G401 (cell line): ENCODE results near the gene HOXC5. TPM values are rescaled to one million over a fixed set of nuclear protein-coding genes. Genes with fewer than 3 reads are reported as not detected.
A peak's percentile ranks its signal among the peaks of the same experiment; 100 is the strongest.

Experiments
- DNase-seq: peaks from one replicate; pipeline ENCODE4 v3.0.0-alpha.2; 2015; ENCODE audit warnings: low spot score
- in situ Hi-C: cut with HindIII; loops from 2 replicates; pipeline ENCODE4 v1.10.0; 2016; ENCODE audit warnings: low sequenced_read_pairs, mixed read lengths
- total RNA-seq: library from RNA; depleted of rRNA; stranded (reverse); fragments of >200 nt; shearing (Covaris generic); gene quantifications from 2 replicates; pipeline ENCODE4 v1.2.3, GENCODE V29; 2014

Gene HOXC5
- total RNA-seq, 1 experiment from 2014 or later, result not detected

DNA sequence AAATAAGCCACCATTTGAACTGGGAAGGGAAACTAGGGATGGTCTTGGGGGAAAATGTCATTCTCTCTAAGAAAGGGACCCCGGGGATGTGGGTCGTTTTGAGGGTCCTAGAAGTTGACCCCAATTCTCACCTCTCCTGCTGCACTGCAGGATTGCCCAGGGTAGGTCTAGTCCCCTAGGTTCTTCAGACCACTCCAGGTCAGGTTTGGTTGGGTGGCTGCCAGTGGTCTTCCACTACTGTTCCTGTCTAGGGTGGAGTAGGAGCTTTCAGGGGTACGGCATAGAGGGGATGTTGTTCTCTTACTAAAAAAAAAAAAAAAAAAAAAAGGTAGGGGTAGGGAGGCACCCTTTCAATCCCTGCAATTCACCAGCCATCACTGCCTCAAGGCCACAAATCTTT lies 16.8 kb upstream of the HOXC5 start:
- DNase-seq, result no peak
- in situ Hi-C loops, result loop anchor here (25.0 kb wide), 1 partner anchor 171 kb away; the partner anchor contains the start of gene SMUG1

DNA sequence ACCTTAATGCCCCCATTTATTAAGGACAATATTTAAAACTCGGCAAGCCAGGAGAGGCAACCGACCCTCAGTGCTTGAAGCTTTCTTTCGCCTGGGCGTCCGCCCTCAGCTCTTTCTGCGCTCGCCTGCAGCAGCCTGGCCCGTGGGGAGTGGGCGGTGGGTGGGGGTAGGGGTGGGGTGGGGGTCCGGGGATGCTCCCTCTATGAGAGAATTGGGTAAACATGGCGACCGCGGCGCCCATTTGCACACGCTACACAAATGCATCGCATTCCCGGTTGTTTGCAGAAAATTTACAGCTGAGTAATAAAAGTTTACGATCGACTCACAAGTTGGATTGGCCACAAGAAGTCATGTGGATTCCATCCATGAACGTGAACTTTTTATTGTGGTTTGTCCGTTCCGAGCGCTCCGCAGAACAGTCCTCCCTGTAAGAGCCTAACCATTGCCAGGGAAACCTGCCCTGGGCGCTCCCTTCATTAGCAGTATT lies 16.3 kb upstream of the HOXC5 start:
- peak; percentile 57 for DNase-seq
- in situ Hi-C loops, result loop anchor here (25.0 kb wide), 1 partner anchor 171 kb away; the partner anchor contains the start of gene SMUG1

DNA sequence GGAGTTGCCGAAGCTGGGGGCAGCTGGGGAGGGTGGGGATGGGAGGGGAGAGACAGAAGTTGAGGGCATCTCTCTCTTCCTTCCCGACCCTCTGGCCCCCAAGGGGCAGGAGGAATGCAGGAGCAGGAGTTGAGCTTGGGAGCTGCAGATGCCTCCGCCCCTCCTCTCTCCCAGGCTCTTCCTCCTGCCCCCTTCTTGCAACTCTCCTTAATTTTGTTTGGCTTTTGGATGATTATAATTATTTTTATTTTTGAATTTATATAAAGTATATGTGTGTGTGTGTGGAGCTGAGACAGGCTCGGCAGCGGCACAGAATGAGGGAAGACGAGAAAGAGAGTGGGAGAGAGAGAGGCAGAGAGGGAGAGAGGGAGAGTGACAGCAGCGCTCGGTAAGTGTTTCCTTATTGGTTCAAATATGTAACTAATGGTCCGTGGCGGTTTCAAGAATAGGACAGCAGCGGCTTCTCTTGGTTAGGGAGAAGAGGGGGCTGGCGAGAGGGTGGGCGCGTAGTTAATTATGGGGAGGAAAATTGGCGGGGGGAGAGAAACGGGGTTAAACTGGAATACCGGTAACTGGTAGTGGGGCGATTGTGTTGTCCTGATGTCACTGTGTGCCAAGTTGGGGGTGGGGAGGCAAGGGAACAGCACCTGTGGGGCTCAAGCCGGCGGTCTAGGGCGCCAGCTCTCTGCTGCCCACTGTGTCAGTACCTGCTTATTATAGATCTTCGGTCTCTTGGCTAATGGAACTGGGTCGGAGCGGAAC lies 15.6 kb upstream of the HOXC5 start:
- DNase-seq, result peak; percentile 52
- in situ Hi-C loops, result loop anchor here (25.0 kb wide), 1 partner anchor 170 kb away; the partner anchor contains the start of gene SMUG1

DNA sequence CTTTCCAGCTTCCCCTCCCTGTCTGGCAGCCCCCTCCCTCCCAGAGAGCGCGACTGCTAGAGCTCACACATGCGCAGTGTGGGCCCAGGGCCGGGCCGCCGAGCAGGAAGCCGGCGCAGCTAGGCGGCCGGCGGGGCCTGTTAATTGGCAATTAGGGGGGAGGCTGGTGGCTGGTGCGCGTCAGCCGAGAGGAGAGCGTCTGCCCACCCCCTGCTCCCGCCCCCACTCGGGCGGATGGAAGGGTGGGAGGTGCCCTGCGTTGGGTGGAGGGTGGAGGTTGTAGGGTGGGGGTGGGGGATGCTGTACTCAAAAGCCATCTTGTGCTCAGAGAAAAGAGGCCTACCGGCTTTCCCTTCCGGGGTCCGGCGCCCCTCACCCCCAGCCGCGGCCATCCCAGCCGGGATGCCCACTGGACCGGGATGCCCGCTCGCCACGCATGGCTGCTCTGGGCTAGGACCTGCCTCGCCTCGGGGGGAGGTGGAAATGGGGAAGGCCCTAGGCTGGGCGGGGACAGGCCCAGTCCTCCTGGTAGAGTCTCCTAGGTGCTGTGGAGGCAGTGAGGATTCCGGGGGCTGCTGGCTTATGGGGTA lies 14.9 kb upstream of the HOXC5 start:
- in situ Hi-C loops, result loop anchor here (25.0 kb wide), 1 partner anchor 169 kb away; the partner anchor contains the start of gene SMUG1

DNA sequence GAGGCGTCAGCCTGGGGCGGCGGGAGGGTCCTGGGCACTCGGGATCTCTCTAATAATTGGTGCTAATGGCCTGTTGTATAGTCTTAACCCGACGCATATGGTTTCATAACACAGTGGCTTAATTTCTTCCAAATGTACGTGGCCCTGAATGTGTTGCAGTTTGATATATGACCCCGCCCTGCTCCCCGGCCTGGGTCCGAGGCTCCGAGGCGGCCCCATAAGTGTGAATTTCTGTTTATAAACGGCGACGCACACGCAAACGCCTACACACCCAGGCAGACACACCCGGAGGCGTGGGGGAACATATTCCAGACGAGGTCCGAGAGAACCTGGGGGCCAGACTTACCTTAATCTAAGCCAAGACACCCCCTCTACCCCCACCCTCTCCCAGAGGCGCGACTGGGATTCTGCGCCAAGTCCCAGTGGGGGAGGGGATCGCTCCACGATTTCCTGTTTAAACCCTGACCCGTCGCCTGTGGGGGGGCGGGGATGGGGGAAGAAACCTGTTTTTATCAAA lies 14.3 kb upstream of the HOXC5 start:
- no peak for DNase-seq
- in situ Hi-C loops, result loop anchor here (25.0 kb wide), 1 partner anchor 169 kb away; the partner anchor contains the start of gene SMUG1

More for the DNA sequence above, 14.9 kb upstream of the HOXC5 start:
- DNase-seq, result peak; percentile 76

DNA sequence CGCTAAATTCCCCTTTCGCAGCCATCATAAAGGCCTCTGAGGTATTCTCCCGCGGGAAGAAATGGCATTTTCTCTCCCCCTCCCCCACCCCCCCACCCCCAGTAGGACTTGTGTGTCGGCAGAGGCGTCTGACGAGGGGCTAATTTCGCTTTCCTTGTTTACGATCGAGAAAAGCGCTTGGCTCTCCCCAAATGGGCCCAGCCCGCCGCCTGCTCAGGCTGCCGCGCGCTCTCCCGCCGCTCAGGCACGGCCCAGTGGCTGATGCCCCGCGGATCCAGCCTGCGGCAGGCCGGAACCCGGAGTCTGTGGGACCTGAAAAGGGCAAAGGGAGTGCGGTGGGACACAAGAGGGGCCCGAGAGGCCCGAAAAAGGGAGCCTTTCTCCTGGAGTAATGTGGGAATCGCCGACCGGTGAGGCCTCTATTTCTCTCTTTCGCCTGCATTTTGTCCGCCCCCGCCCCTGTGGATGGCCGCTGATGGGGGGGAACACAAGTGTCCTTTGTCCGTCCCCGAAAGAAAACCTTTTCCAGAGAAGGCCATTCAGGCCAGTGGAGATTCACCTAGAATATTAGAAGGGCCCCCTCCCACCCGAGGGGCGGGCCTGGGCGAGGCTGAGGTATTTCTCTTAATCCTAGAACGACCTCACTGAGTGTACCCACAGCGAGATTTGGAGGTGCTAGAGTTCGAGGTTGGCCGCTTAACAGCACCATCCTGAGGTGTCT lies 13.6 kb upstream of the HOXC5 start:
- no peak for DNase-seq
- in situ Hi-C loops, result loop anchor here (25.0 kb wide), 1 partner anchor 168 kb away; the partner anchor contains the start of gene SMUG1

DNA sequence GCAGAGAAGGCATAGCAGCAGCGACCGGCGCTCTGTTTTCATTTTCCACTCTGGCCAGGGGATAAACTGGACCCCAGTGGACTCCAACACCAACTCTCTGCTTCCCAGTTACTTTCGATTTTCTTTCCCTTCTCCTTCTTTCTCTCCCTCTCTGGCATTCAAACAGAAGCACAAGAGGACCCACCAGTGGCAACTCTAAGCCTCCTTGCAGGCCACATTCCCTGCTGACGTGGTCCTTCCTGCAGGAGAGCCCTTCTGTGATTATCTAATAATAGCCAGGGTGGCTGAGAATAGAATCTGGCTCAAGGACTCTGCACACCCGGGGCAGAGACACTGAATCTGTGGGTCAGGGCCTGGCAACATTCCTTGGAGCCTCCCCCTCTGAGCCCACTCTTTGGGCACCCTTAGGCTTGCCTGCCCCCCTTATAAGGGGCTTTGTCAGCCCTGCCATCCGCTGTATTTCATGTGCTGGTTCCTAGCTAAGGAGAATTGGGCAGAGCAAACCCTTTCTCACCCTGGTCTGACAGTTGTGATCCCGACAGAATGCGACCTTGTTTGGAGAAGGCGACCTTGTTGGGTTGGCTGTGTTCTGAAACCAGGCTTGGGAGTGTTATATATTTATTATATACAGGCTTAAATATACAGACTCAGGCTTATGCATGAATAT lies 12.8 kb upstream of the HOXC5 start:
- no peak for DNase-seq
- in situ Hi-C loops, result loop anchor here (25.0 kb wide), 1 partner anchor 167 kb away; the partner anchor contains the start of gene SMUG1

DNA sequence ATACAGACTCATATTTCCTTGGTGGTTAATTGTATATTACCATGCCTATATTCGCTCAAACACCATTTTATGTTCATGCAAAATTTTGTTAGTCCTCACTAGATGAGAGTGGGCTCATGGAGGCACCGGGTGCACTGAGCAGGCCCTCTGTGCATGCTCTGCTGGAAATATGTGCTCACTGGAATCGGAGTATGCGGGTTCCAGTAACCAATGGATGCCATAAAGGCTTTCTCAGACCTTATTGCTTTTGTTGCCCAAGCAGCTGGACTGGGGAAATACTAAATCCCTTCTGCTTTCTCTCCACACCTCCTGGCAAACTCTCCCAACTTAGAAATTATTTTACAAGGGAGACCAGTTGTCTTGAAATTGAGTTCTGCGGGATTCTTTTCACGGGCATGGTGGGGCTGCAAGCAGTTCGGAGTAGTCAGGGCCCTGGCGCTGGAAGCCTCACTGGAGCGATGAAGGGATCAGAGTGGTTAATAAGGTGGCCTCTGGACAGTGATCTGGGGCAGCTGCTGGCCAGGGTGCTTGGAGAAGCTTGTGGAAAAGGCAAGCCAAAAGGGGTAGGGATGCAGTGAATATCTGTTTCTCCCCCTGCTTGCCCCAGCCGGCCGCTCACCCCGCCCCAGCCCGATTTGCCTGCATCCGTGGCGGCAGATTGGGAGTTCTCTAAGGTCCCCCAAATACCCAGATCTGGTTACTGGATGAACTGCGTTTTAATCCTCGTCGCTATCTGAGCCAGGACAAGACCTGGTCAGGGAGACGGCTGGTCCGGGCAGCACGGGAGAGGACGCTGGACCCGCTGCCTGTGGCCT lies 12.1 kb upstream of the HOXC5 start:
- no peak for DNase-seq
- in situ Hi-C loops, result loop anchor here (25.0 kb wide), 1 partner anchor 167 kb away; the partner anchor contains the start of gene SMUG1

DNA sequence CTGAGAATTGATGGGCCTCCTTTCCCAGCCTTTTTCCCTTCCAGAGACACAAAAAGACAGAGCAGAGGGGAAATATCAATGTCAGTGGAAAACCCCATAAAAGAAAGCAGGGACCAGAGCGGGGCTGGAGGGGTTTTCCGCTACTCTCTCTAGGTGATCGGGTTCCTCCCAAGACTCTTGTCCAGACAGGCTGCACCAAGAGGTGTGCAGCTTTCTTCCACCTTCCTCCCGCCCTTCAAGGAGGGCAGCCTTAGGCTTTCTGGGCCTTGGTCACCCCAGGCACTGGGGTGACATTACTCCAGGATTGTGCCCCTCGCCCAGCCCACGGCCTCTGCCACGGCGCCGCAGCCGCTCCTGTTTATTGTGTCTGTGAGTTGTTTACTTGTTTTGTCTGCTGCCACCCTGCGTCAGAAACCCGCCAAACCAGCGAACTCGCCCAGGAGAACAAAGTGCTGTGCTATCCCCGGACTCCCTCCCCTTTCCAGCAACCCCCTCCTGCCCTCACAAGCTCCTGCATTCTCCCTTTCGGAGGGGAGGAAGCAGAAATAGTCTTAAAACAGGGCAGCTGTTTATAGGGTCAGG lies 11.3 kb upstream of the HOXC5 start:
- in situ Hi-C loops, result loop anchor here (25.0 kb wide), 1 partner anchor 166 kb away; the partner anchor contains the start of gene SMUG1
- DNase-seq, result no peak

DNA sequence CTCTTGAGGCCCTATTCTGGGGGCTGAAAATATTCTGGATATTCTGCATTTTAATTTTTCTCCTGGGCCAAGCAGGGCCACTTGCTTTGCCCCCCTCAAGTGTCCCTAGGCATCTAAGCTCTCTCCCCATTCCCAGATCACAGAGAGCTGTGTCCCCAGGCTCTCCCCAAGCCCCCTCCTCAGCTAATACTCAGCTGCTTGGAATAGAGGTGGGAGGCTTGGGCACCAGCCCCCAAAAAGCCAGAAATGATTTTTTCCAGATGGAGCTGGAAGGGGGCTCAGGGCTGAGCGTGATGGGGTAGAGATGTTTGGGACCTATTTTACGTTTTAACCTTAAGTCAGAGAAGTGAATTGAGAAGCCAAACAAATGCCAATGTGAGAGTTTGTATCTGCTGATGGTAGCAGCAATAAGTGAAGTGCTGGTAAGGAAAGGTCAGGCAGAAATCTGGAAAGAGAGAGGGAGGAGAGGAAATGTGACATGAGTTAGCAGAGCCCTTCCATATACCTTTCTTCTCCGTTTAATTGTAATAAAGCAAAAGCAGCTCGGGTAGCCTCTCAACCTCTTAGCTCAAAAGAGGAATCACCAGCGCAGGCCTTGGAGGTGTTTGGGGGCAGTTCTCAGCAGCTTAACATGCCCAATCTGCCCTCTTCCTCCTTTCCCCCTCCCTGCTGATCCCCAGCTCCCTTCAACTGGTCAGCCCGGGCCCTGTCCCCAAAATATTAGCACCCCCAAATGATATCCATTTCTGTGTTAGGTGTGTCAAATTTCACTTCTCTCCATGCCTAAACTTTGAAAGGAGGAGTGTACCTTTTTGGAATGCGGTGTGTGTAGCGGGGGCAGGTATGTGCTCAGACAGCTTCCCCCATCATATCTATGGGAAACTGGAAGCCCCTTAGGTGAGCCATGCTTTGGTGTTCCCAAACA lies 9.6 kb upstream of the HOXC5 start:
- DNase-seq, result no peak
- in situ Hi-C loops, result loop anchor here (25.0 kb wide), 1 partner anchor 164 kb away; the partner anchor contains the start of gene SMUG1

DNA sequence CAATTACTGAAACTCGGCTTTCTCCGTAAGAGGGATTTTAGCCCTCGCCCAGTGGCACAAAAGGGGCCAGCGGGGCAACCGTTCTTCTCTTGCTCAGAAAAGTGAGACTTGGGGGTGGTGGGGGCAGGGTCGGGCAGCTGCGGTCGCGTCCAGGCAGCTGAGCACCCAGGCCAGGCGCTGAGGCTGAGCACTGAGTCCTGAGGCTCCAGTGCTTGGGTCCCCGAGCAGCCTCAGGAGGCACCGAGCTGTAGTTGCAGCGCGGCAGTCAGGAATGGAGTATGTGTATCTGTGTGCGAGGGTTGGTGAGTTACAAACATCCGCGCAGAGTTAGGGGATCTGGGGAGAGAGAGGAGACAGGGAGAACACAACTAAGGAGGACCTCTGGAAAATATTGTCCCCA lies 8.7 kb upstream of the HOXC5 start:
- DNase-seq, result no peak
- in situ Hi-C loops, result loop anchor here (25.0 kb wide), 1 partner anchor 163 kb away; the partner anchor contains the start of gene SMUG1

DNA sequence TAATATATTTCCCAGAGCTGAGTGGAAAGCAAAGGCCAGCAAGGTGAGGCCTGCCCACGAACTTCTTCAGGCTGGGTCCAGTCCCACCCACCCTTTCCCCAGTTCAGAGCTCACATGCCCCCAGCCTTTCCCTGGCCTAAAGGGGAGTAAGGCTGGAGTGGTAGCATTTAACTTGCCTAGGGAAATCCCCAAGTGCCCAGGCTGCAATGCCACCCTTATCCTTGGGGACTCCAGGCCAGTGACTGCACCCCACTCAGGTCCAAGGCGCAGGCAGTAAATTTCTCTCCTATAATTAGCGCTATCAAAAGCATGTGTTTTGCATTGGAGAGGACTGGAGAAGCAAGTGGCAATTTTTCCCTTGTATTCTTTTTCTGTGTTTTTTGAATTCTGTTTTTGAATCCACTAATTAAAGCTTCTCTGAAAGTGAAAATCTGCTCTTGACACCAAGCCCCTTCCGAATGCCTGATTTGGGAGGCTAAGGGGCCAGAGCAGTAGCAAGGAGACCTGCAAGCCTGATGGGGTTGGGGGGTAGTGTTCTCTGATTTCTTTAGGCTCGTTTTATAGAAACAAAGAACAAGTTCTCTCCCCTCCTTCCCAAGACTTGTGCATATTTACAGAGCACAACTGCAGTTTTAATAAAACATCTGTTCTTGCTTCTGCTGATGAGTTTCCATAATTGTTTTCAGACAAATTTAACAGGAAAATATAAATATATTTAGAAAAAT lies 8.1 kb upstream of the HOXC5 start:
- DNase-seq, result no peak
- in situ Hi-C loops, result loop anchor here (25.0 kb wide), 1 partner anchor 163 kb away; the partner anchor contains the start of gene SMUG1

DNA sequence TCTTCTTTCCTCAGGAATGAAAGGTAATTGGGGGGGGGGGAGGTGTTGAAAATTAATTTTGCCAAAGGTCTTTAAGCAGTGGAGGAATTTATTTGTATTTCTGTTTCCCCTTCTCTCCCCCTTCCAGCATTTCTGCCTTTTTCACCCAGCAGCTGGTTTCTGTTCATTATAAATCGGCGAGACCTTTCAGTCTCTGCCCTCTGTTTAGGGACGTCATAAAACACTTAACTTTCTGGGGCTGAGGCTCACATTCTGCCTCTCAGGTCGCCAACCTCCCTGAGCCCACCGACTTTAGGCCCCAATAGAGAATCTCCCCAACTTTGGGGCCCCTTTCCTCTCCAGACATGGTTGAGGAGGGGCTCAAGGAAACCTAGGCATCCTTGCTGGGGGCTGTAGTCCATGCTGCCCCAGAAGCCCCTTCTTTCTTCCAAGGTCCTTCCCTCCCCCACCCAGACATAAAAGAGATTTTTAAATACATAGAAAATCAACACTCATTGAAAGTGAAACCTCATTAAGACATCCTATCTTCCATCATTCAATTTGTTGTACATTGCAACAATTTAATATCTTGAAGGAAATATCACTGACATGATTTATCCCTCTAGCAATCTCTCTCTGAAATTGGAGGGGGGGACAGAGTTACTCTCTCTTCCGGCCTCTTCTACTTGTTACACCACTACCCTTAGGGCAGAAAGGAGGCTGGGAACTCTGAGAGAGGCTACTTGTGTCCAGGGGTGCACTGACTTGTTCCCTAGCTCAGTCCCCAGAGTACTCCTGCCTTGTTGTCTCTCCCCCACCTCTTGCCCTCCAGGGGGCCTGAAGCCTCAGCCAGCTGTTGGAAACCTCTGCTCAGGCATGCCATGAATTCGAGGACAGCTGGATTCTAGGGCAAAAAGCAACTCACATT lies 7.1 kb upstream of the HOXC5 start:
- in situ Hi-C loops, result no loop called here
- no peak for DNase-seq

DNA sequence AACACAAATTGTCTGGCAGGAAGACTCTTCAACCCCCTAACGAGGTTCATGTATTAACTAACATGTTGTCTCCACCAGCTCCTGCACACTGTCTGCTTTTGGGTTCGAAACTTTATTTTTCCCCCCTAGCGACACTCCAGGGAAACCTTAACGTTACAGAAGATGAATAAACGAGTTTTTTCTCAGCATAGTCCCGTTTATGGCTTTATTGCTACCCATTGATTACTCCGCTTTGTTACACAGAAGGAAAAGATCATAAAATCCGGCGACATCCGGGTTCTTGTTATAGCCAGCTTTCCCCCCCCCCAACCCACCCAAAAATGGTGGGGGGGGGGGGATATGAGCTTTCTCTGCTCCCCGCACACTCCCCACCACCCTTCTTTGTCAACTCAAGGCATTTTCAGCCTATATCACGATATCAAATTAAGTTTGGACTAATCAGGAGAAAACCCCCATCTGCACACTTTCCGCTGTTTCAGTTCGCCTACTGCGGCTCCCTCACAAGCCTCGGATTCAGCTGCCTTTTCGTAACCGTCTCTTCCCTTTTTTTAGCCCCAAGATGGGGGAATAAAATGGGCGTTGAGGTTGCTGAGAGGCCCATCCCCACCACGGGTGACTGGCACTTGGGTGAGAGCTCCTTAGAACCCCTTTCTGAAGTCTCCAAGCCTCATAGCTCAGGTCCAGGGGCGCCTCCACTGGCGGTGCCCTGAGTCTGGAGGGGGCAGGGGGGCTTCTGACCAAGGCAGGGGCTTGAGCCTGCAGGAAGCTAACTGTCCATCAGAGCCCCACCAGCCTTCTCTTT lies 6.0 kb upstream of the HOXC5 start:
- in situ Hi-C loops, result no loop called here
- no peak for DNase-seq
